ENCODE results near the gene FOXR2.

The FOXR2 gene

GRCh38 chrX:55623100-55623499 is at the start of gene FOXR2:
FOXR2 (plus strand) TSS chrX:55623400; CDS start chrX:55623712, 312 bp downstream.
- DNase-seq, result no peak

GRCh38 chrX:55579115-55579514 is 44.1 kb upstream of the FOXR2 start:
- no peak for DNase-seq

GRCh38 chrX:55582447-55582846 is 40.8 kb upstream of the FOXR2 start:
- DNase-seq, result no peak

DNA sequence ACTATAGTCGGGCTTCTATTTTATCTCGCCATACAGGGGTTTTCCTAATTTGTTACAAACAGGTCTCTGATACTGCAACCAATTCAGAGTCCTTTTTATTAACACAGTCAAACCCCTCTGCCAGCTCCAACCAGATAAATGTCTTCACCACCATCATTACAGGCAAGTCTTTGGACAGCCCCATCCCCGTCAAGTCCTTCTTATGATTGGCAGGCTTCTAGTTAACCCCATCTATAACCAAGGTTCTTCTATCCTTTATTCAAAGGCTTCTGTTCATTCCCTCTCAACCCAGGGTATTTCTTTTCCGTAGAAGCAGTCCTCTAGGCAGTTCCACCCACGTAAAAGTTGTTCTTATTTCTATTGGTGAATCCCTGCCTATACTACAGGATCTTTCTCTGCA is 29.9 kb upstream of the FOXR2 start:
- no peak for DNase-seq

- no peak for DNase-seq
These were observed 29.4 kb upstream of the FOXR2 start for GRCh38 chrX:55593756-55594257.

DNA sequence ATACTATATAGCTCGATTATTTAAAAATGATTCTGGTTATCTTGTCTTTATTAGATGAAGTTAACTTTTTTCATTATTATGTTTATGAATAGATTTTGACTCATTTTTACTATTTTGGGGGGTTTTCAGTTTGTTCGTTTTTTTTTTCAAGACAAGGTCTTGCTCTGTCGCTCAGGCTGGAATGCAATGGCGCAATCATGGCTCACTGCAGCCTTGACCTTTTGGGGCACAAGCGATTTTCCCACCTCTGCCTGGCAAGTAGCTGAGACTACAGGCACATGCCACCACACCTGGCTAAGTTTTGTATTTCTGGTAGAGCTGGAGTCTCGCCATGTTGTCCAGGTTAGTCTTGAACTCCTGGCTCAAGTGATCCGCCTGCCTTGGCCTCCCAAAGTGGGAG is 24.9 kb upstream of the FOXR2 start:
- DNase-seq, result no peak

- no peak for DNase-seq
These were observed 3.7 kb upstream of the FOXR2 start for GRCh38 chrX:55619547-55619946.

DNA sequence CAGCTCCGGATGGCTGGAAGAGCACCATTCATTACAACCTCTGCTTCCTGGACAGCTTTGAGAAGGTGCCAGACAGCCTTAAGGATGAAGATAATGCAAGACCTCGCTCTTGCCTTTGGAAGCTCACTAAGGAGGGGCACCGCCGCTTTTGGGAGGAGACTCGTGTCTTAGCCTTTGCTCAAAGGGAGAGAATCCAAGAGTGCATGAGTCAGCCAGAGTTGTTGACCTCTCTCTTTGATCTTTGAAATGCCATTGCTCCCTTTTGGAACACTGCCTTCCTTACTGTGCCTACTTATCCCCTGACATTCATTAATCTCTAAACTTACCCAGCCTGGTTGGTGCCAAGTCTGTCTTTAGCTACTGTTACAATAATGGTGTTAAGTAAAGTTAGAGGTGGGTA is 1.2 kb downstream of the FOXR2 start:
- no peak for DNase-seq

- DNase-seq, result no peak
These were observed 12.9 kb downstream of the FOXR2 start for GRCh38 chrX:55636109-55636508.

- no peak for DNase-seq
These were observed 15.7 kb downstream of the FOXR2 start for GRCh38 chrX:55638933-55639332.

DNA sequence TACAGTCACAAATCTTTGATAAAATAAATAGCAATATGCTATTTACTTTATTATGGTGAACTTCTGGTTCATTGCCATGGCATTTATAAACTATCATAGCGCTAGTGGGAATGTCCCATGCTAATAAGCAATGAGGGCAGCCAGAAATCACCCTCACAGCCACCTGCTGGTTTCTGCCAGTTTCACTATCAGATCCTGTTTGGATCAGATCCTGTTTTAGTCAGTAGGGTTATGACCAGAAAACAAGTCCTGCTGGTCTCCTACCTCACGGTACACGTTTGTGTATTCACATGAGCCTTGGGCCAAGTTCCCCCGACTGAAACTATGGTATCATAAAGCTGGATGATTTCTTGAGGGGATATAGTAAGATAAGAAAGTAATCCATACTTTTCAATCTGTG is 17.7 kb downstream of the FOXR2 start:
- no peak for DNase-seq

- no peak for DNase-seq
These were observed 25.2 kb downstream of the FOXR2 start for GRCh38 chrX:55648434-55648833.

- no peak for DNase-seq
These were observed 36.7 kb downstream of the FOXR2 start for GRCh38 chrX:55659931-55660330.

DNA sequence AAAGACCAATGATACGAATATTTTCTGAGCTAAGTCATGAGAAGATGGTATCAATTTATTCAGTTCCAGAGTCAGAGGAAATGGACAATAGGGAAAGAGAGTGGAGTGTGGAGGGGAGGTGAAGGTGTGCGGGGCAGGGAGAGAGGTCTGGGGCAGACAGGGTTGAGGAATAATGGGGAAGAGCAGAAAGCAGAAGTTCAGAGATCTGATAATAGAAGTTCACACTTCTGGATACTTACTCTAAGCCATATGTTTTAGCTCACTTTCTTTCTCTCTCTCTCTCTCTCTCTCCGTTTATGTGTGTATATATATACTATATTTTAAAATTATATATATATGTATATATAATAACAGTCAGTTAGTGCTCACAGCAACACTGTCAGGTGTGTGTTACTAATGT is 40.4 kb downstream of the FOXR2 start:
- no peak for DNase-seq

DNA sequence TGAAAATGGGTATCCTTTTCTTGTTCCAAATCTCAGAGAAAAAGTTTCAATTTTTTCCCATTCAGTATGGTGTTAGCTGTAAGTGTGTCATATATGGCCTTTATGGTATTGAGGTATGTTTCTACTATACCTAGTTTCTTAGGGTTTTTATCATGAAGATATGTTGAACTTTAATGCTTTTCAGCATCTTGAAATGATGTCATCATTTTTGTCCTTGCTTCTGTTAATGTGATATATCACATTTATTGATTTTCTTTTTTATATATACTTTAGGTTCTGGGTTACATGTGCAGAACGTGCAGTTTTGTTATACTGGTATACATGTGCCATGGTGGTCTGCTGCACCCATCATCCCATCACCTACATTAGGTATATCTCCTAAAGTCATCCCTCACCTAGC is 44.9 kb downstream of the FOXR2 start:
- DNase-seq, result no peak

All from activated CD8-positive, alpha-beta memory T cell treated with anti-CD3 and anti-CD28 coated beads, Interleukin-2, amount 50 U/mL, for 4 hours (primary cell).